IMR-90 (cell line): Measurements from ENCODE around the gene KBTBD12. TPM values are rescaled to one million over a fixed set of nuclear protein-coding genes. Genes with fewer than 3 reads are reported as not detected.

ENCODE experiments used
- ATAC-seq: fragments of 200-7000 bp; cut with Tn5 transposase; 2 replicates; pipeline ENCODE4 v1.9.1; 2020; ENCODE audit warnings: low read depth, mild to moderate bottlenecking, moderate library complexity
- BruUV-seq: library from RNA; stranded (reverse); fragments of 400-500 nt; replicated peaks from 2 replicates; lab custom pipeline; 2021; lab: Mats Ljungman, UMichigan
- CTCF ChIA-PET: fragments of 300-600 bp; formaldehyde crosslinking; extraction: SDS; loops from one replicate; lab custom pipeline; 2021; ENCODE audit warnings: antibody characterized with exemption; lab: Yijun Ruan, JAX
- POLR2A ChIA-PET: fragments of 300-600 bp; sonication (Branson Sonifier 250); formaldehyde crosslinking; loops from one replicate; lab custom pipeline; 2022; ENCODE audit warnings: antibody characterized with exemption; ENCODE audit not compliant: unreplicated experiment; lab: Charles Lee
- DNase-seq: peaks from one replicate; pipeline ENCODE4 v3.0.0; 2013
- H2AFZ ChIP-seq: replicated peaks from 2 replicates; pipeline ENCODE3; 2013; ENCODE audit warnings: low read length, mild to moderate bottlenecking; ENCODE audit not compliant: poor library complexity
- H2AK5ac ChIP-seq: 2 replicates; pipeline ENCODE4 v1.6.1; 2013; ENCODE audit warnings: low read depth, low read length, inconsistent platforms
- H2AK9ac ChIP-seq: replicated peaks from 2 replicates; pipeline ENCODE3; 2013; ENCODE audit warnings: mild to moderate bottlenecking, low read depth, low read length, moderate library complexity; ENCODE audit not compliant: poor library complexity
- H2BK120ac ChIP-seq: 2 replicates; pipeline ENCODE4 v1.6.1; 2013; ENCODE audit warnings: low read depth, low read length, inconsistent platforms
- H2BK15ac ChIP-seq: 3 replicates; pipeline ENCODE4 v1.6.1; 2013; ENCODE audit warnings: low read depth, low read length, inconsistent platforms
- H2BK20ac ChIP-seq: 2 replicates; pipeline ENCODE4 v1.6.1; 2013; ENCODE audit warnings: low read depth, mild to moderate bottlenecking, inconsistent platforms, low read length, moderate library complexity
- H2BK5ac ChIP-seq: 2 replicates; pipeline ENCODE4 v1.6.1; 2013; ENCODE audit warnings: mild to moderate bottlenecking, low read depth, low read length, inconsistent platforms; ENCODE audit not compliant: poor library complexity, severe bottlenecking
- H3K14ac ChIP-seq: replicated peaks from 2 replicates; pipeline ENCODE4 v1.6.1; 2013; ENCODE audit warnings: low read depth, low read length, inconsistent platforms
- H3K18ac ChIP-seq: 2 replicates; pipeline ENCODE4 v1.6.1; 2013; ENCODE audit warnings: low read depth, low read length, control low read depth
- H3K23ac ChIP-seq: 2 replicates; pipeline ENCODE4 v1.6.1; 2013; ENCODE audit warnings: low read depth, low read length, inconsistent platforms
- H3K27ac ChIP-seq: 2 replicates; pipeline ENCODE4 v1.5.1; 2013; ENCODE audit warnings: mild to moderate bottlenecking, control low read depth, low read length; ENCODE audit not compliant: insufficient read depth
- H3K27me3 ChIP-seq: 2 replicates; pipeline ENCODE4 v1.6.1; 2013; ENCODE audit warnings: low read length; ENCODE audit not compliant: control insufficient read depth, insufficient read depth
- H3K36me3 ChIP-seq: 2 replicates; pipeline ENCODE4 v1.6.1; 2013; ENCODE audit warnings: low read length, mixed read lengths; ENCODE audit not compliant: control insufficient read depth, insufficient read depth
- H3K4ac ChIP-seq: 2 replicates; pipeline ENCODE4 v1.6.1; 2013; ENCODE audit warnings: low read depth, low read length, inconsistent platforms
- H3K4me1 ChIP-seq: 2 replicates; pipeline ENCODE4 v1.6.1; 2013; ENCODE audit warnings: low read length, mixed read lengths; ENCODE audit not compliant: control insufficient read depth, insufficient read depth
- H3K4me2 ChIP-seq: 2 replicates; pipeline ENCODE4 v1.6.1; 2013; ENCODE audit warnings: low read depth, mild to moderate bottlenecking, control low read depth, low read length, moderate library complexity
- H3K4me3 ChIP-seq: 2 replicates; pipeline ENCODE4 v1.5.1; 2013; ENCODE audit warnings: low read depth, mild to moderate bottlenecking, control low read depth, low read length, moderate library complexity; ENCODE audit not compliant: insufficient read depth
- H3K56ac ChIP-seq: 2 replicates; pipeline ENCODE4 v1.6.1; 2013; ENCODE audit warnings: low read length, inconsistent platforms; ENCODE audit not compliant: insufficient read depth; ENCODE audit errors: extremely low read depth
- H3K79me1 ChIP-seq, 2 experiments: 2 replicates each; pipeline ENCODE4 v1.6.1; 2013; ENCODE audit warnings: low read length in 2 of 2, inconsistent platforms in 1 of 2, low read depth in 1 of 2
- H3K9ac ChIP-seq: 2 replicates; pipeline ENCODE4 v1.6.1; 2013; ENCODE audit warnings: low read depth, low read length, control low read depth
- H3K9me1 ChIP-seq: 2 replicates; pipeline ENCODE4 v1.6.1; 2013; ENCODE audit warnings: low read length, inconsistent platforms; ENCODE audit not compliant: insufficient read depth
- H3K9me3 ChIP-seq: 2 replicates; pipeline ENCODE4 v1.6.1; 2013; ENCODE audit warnings: low read length; ENCODE audit not compliant: control insufficient read depth, insufficient read depth
- H4K20me1 ChIP-seq: 2 replicates; pipeline ENCODE4 v1.6.1; 2013; ENCODE audit warnings: low read length, inconsistent platforms; ENCODE audit not compliant: insufficient read depth
- H4K5ac ChIP-seq: 2 replicates; pipeline ENCODE4 v1.6.1; 2013; ENCODE audit warnings: mild to moderate bottlenecking, low read depth, low read length, control low read depth
- H4K8ac ChIP-seq, 2 experiments: 2 replicates each; pipeline ENCODE4 v1.6.1; 2013; ENCODE audit warnings: low read depth in 2 of 2, low read length in 2 of 2, control low read depth in 1 of 2, inconsistent platforms in 1 of 2
- H4K91ac ChIP-seq: 2 replicates; pipeline ENCODE4 v1.6.1; 2013; ENCODE audit warnings: low read depth, low read length, inconsistent platforms; ENCODE audit not compliant: insufficient read depth
- BHLHE40 ChIP-seq: fragments of 150-350 bp; IDR thresholded peaks from 2 replicates; pipeline ENCODE4 v1.6.1; 2016; ENCODE audit warnings: mild to moderate bottlenecking, low read depth, low read length
- CEBPB ChIP-seq: IDR thresholded peaks from 2 replicates; pipeline ENCODE4 v1.6.1; 2012; ENCODE audit warnings: low read depth, low read length, improper control_type of control experiment
- CHD1 ChIP-seq: IDR thresholded peaks from 2 replicates; pipeline ENCODE4 v1.6.1; 2012; ENCODE audit warnings: low read depth, low read length, improper control_type of control experiment
- ELK1 ChIP-seq: fragments of 150-350 bp; IDR thresholded peaks from 2 replicates; pipeline ENCODE4 v1.6.1; 2016; ENCODE audit warnings: low read depth, mild to moderate bottlenecking, low read length, moderate library complexity, borderline replicate concordance
- FOS ChIP-seq: fragments of 150-350 bp; IDR thresholded peaks from 2 replicates; pipeline ENCODE4 v1.6.1; 2016; ENCODE audit warnings: low read depth, low read length
- MAFK ChIP-seq: IDR thresholded peaks from 2 replicates; pipeline ENCODE4 v1.6.1; 2012; ENCODE audit warnings: low read depth, low read length, improper control_type of control experiment
- MAZ ChIP-seq: IDR thresholded peaks from 2 replicates; pipeline ENCODE4 v1.6.1; 2012; ENCODE audit warnings: low read depth, mild to moderate bottlenecking, low read length, improper control_type of control experiment, moderate library complexity, borderline replicate concordance
- MXI1 ChIP-seq: IDR thresholded peaks from 2 replicates; pipeline ENCODE4 v1.6.1; 2012; ENCODE audit warnings: low read depth, mild to moderate bottlenecking, low read length, moderate library complexity, borderline replicate concordance
- NFE2L2 ChIP-seq: fragments of 150-350 bp; IDR thresholded peaks from 2 replicates; pipeline ENCODE4 v1.6.1; 2016; ENCODE audit warnings: low read depth, mild to moderate bottlenecking, low read length
- POLR2A ChIP-seq: IDR thresholded peaks from 2 replicates; pipeline ENCODE4 v1.6.1; 2012; ENCODE audit warnings: mild to moderate bottlenecking, low read depth, low read length
- RAD21 ChIP-seq: IDR thresholded peaks from 2 replicates; pipeline ENCODE4 v1.6.1; 2012; ENCODE audit warnings: low read length, improper control_type of control experiment
- RCOR1 ChIP-seq: IDR thresholded peaks from 2 replicates; pipeline ENCODE4 v1.6.1; 2012; ENCODE audit warnings: mild to moderate bottlenecking, low read length, improper control_type of control experiment; ENCODE audit not compliant: insufficient replicate concordance
- RFX5 ChIP-seq: IDR thresholded peaks from 2 replicates; pipeline ENCODE4 v1.8.0; 2012; ENCODE audit warnings: low read depth, mild to moderate bottlenecking, low read length, moderate library complexity
- SMC3 ChIP-seq: fragments of 150-350 bp; IDR thresholded peaks from 2 replicates; pipeline ENCODE4 v1.6.1; 2016; ENCODE audit warnings: low read depth, mild to moderate bottlenecking, antibody characterized with exemption, low read length, moderate library complexity
- USF2 ChIP-seq: fragments of 150-350 bp; IDR thresholded peaks from 2 replicates; pipeline ENCODE4 v1.6.1; 2017; ENCODE audit warnings: mild to moderate bottlenecking, antibody characterized with exemption, low read length, low read depth
- WGBS, 2 experiments: methylation state at CpG; one replicate each; pipeline versions ENCODE4 v1.1.5 to v1.1.7; 2013; ENCODE audit warnings: missing lambda C conversion rate in 2 of 2; ENCODE audit not compliant: insufficient read length in 1 of 2; ENCODE audit errors: extremely low coverage in 2 of 2; 5-methylcytosine and 5-hydroxymethylcytosine counted together
- dilution Hi-C: fragments of 300-500 bp; cut with HindIII; formaldehyde crosslinking; loops from one replicate; pipeline ENCODE4 v1.14.3; 2018; ENCODE audit warnings: low sequenced_read_pairs; ENCODE audit not compliant: unreplicated experiment
- in situ Hi-C: fragments of 300-500 bp; cut with MboI; formaldehyde crosslinking; loops from 3 replicates; pipeline ENCODE4 v1.14.3; 2019; ENCODE audit warnings: low sequenced_read_pairs, inconsistent platforms, mixed read lengths
- intact Hi-C: fragments of 100-400 bp; cut with micrococcal nuclease; formaldehyde crosslinking; loops from 2 replicates; pipeline ENCODE4 v1.10.0; 2022
- polyA plus RNA-seq, 3 experiments: library from polyadenylated mRNA; depleted of rRNA; stranded (reverse); fragments of >200 nt; gene quantifications; 2 replicates each; pipeline ENCODE4 v1.2.3, GENCODE V29; 2012; ENCODE audit warnings: low replicate concordance in 1 of 3
- total RNA-seq: library from RNA; depleted of rRNA; stranded (reverse); fragments of >200 nt; gene quantifications from 2 replicates; pipeline ENCODE4 v1.2.3, GENCODE V29; 2012
- TF ChIP-seq, protein P1 (sequence below): conservative IDR thresholded peaks from 2 replicates; pipeline ENCODE4 v1.5.1; 2012; ENCODE audit warnings: mild to moderate bottlenecking, low read depth, low read length, improper control_type of control experiment

The KBTBD12 gene
- total and polyA plus RNA-seq, 2 of the 4 experiments (the other 2 are of a cell fraction) = not detected

GRCh38 chr3:127970966-127971592 is 56.0 kb downstream of the KBTBD12 start:
- no peaks in the 10 kb centered on the region for H3K9me1 ChIP-seq
- H3K4me3 ChIP-seq = no peak overlapping the region
- H2AK9ac ChIP-seq = no peak overlapping the region
- H3K4me2 ChIP-seq = no peak overlapping the region
- no TSS peak for BruUV-seq
- no peak overlapping the region for H4K91ac ChIP-seq
- no peak overlapping the region for H4K5ac ChIP-seq
- no peaks in the 10 kb centered on the region for H3K36me3 ChIP-seq
- dilution Hi-C loops (no loop called here), intact Hi-C loops (loop anchor here (1.0 to 2.0 kb wide), 3 partner anchors 280 to 396 kb away; no protein-coding TSS in a partner anchor), in situ Hi-C loops (no loop called here)
- H3K9ac ChIP-seq = no peak overlapping the region
- no peak overlapping the region for H4K8ac ChIP-seq
- no peak overlapping the region for H3K23ac ChIP-seq
- no peaks in the 10 kb centered on the region for H4K20me1 ChIP-seq
- no peak overlapping the region for H3K4ac ChIP-seq
- H2AK5ac ChIP-seq = no peak overlapping the region
- ATAC-seq (peak; percentile 86), DNase-seq (peak; percentile 60)
- H3K18ac ChIP-seq = no peak overlapping the region
- no peaks in the 10 kb centered on the region for H3K79me1 ChIP-seq
- no peaks in the 10 kb centered on the region for H3K4me1 ChIP-seq
- peaks cover 51% of the 10 kb centered on the region for H3K27me3 ChIP-seq
- H2AFZ ChIP-seq = no peak overlapping the region
- no peak overlapping the region for H2BK15ac ChIP-seq
- no peak overlapping the region for H2BK120ac ChIP-seq
- no peak for TF ChIP-seq FOS
- no peak for TF ChIP-seq MXI1
- no peak for TF ChIP-seq RCOR1
- TF ChIP-seq CHD1 = no peak
- no peak for TF ChIP-seq CEBPB
- no peak for TF ChIP-seq BHLHE40
- no peak for TF ChIP-seq NFE2L2
- no peak for TF ChIP-seq ELK1
- TF ChIP-seq RAD21 = peak; percentile 86
- no peak for TF ChIP-seq RFX5
- TF ChIP-seq POLR2A = no peak
- peak; percentile 79 for TF ChIP-seq SMC3
- TF ChIP-seq, protein P1, sequence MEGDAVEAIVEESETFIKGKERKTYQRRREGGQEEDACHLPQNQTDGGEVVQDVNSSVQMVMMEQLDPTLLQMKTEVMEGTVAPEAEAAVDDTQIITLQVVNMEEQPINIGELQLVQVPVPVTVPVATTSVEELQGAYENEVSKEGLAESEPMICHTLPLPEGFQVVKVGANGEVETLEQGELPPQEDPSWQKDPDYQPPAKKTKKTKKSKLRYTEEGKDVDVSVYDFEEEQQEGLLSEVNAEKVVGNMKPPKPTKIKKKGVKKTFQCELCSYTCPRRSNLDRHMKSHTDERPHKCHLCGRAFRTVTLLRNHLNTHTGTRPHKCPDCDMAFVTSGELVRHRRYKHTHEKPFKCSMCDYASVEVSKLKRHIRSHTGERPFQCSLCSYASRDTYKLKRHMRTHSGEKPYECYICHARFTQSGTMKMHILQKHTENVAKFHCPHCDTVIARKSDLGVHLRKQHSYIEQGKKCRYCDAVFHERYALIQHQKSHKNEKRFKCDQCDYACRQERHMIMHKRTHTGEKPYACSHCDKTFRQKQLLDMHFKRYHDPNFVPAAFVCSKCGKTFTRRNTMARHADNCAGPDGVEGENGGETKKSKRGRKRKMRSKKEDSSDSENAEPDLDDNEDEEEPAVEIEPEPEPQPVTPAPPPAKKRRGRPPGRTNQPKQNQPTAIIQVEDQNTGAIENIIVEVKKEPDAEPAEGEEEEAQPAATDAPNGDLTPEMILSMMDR = peak; percentile 72
- no peak for TF ChIP-seq USF2
- no peak for TF ChIP-seq MAZ
- no peak for TF ChIP-seq MAFK
- POLR2A ChIA-PET = no interaction called here
- no peak overlapping the region for H2BK20ac ChIP-seq
- no peaks in the 10 kb centered on the region; the same call in 1 of the 2 replicates for H3K9me3 ChIP-seq
- no peak overlapping the region for H3K27ac ChIP-seq
- H2BK5ac ChIP-seq = no peak overlapping the region
- WGBS, 2 experiments = 20% methylated on average over 1 of the region's 4 CpGs; no CpG with 5 or more reads in 1 of the 2 experiments
- CTCF ChIA-PET = interaction anchor here (0.7 to 0.9 kb wide), 2 partner anchors 282 to 1801 kb away, joined by 3 read pairs; no protein-coding TSS in a partner anchor
- no peak overlapping the region for H3K56ac ChIP-seq
- H3K14ac ChIP-seq = no peak overlapping the region
